ENCODE measurements around the gene PLAGL2. TPM values are rescaled to one million over a fixed set of nuclear protein-coding genes. Genes with fewer than 3 reads are reported as not detected.
"Not testable (repeated sequence)": the region's sequence is repeated elsewhere in the genome, so short reads cannot be mapped to it uniquely, and the experiment has no call there.

The PLAGL2 gene
- total RNA-seq, 1 experiment from 2014 or later, result 40.4 TPM

DNA sequence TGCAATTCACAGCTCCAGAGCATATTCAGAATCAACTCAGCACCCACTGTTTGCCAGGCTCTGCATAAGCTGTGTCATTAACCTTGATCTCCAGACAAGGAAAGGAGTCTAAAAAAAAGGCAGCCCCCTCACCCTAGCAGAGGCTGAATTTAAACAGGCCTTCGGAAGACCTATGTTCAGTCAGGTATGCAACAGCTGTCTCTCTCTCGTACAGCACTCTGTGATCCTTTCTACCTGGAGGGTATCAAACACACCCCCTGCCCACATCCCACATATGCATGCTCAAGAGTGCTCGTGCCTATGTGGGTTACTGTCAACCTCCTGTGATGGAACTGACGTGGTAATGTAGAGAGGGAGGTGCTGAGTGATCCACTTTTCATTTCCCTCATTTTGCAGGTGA, 8.5 kb downstream of the PLAGL2 start:
- DNase-seq (ENCODE audit: low spot score), result no peak
- TF ChIP-seq CTCF (conservative IDR thresholded peaks at IDR 0.05; ENCODE audit: low read depth, low read length) (no peak), EZH2 (IDR thresholded peaks at IDR 0.05; ENCODE audit: borderline replicate concordance, low read depth, low read length, poor library complexity, severe bottlenecking) (no peak)
- H3K4me3 ChIP-seq (ENCODE audit: low read depth, low read length, poor library complexity, severe bottlenecking), result no peak overlapping the region
- no TSS peak for BruUV-seq (replicated peaks)
- intact Hi-C loops (cut with micrococcal nuclease; ENCODE audit: unreplicated experiment), result no loop called here
- CTCF ChIA-PET, result no interaction called here
- H3K36me3 ChIP-seq (ENCODE audit: insufficient read depth, low read length, poor library complexity, severe bottlenecking), result peaks cover 67% of the 10 kb centered on the region
- no peak overlapping the region for H3K27ac ChIP-seq (ENCODE audit: low read depth, low read length, poor library complexity, severe bottlenecking)
- H3K9me3 ChIP-seq (ENCODE audit: low read depth, low read length, poor library complexity, severe bottlenecking), result no peaks in the 10 kb centered on the region
- no peaks in the 10 kb centered on the region for H3K27me3 ChIP-seq (replicated peaks; ENCODE audit: insufficient read depth, low read depth, low read length, poor library complexity)
- peaks cover 3% of the 10 kb centered on the region for H3K4me1 ChIP-seq (ENCODE audit: insufficient read depth, low read length, poor library complexity, severe bottlenecking)
- POLR2A ChIA-PET (ENCODE audit: low non-redundant PET), result interaction anchor here (0.6 kb wide), 1 partner anchor 279 kb away, joined by 3 read pairs; no protein-coding TSS in a partner anchor

- BruUV-seq (replicated peaks); intact Hi-C loops (cut with micrococcal nuclease; ENCODE audit: unreplicated experiment); POLR2A ChIA-PET (ENCODE audit: low non-redundant PET): not testable (repeated sequence)
These were observed 10.4 kb downstream of the PLAGL2 start for GRCh38 chr20:32197136-32197535.

DNA sequence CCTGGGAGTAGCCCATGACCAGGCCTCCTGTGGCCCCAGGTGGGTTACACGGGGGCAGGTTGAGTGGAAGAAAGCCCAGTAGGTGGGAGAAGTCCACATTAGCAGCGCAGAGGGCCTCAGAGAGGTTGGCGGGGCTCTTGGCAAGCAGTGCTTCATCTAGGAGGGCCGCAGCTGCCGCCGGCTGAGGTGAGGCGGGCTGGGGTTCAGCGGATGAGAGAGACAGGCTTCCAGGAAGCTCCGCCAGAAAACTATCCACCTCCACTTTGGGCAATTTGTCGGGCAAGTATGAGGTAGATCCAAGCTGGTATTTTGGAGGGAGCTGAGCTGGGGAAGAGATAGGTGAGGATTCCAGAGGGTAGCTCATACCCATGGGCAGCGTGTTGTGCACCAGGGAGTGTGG, 10.9 kb downstream of the PLAGL2 start:
- POLR2A ChIA-PET (ENCODE audit: low non-redundant PET); H3K27ac ChIP-seq (ENCODE audit: low read depth, low read length, poor library complexity, severe bottlenecking); H3K4me1 ChIP-seq (ENCODE audit: insufficient read depth, low read length, poor library complexity, severe bottlenecking); intact Hi-C loops (cut with micrococcal nuclease; ENCODE audit: unreplicated experiment); H3K9me3 ChIP-seq (ENCODE audit: low read depth, low read length, poor library complexity, severe bottlenecking); DNase-seq (ENCODE audit: low spot score); H3K4me3 ChIP-seq (ENCODE audit: low read depth, low read length, poor library complexity, severe bottlenecking); CTCF ChIA-PET; H3K27me3 ChIP-seq (replicated peaks; ENCODE audit: insufficient read depth, low read depth, low read length, poor library complexity); BruUV-seq (replicated peaks): not testable (repeated sequence)
- H3K36me3 ChIP-seq (ENCODE audit: insufficient read depth, low read length, poor library complexity, severe bottlenecking), result peaks cover 57% of the 10 kb centered on the region

More at GRCh38 chr20:32197136-32197535, 10.4 kb downstream of the PLAGL2 start:
- H3K4me1 ChIP-seq (ENCODE audit: insufficient read depth, low read length, poor library complexity, severe bottlenecking); H3K27me3 ChIP-seq (replicated peaks; ENCODE audit: insufficient read depth, low read depth, low read length, poor library complexity); H3K27ac ChIP-seq (ENCODE audit: low read depth, low read length, poor library complexity, severe bottlenecking); H3K4me3 ChIP-seq (ENCODE audit: low read depth, low read length, poor library complexity, severe bottlenecking); DNase-seq (ENCODE audit: low spot score); H3K9me3 ChIP-seq (ENCODE audit: low read depth, low read length, poor library complexity, severe bottlenecking); CTCF ChIA-PET: not testable (repeated sequence)
- H3K36me3 ChIP-seq (ENCODE audit: insufficient read depth, low read length, poor library complexity, severe bottlenecking), result peaks cover 63% of the 10 kb centered on the region

GRCh38 chr20:32195581-32195980, 12.0 kb downstream of the PLAGL2 start:
- no peaks in the 10 kb centered on the region for H3K27me3 ChIP-seq (replicated peaks; ENCODE audit: insufficient read depth, low read depth, low read length, poor library complexity)
- no peak for DNase-seq (ENCODE audit: low spot score)

More at GRCh38 chr20:32195581-32195980, 12.0 kb downstream of the PLAGL2 start:
- BruUV-seq (replicated peaks), result no TSS peak
- H3K36me3 ChIP-seq (ENCODE audit: insufficient read depth, low read length, poor library complexity, severe bottlenecking), result peaks cover 47% of the 10 kb centered on the region
- no peaks in the 10 kb centered on the region for H3K4me1 ChIP-seq (ENCODE audit: insufficient read depth, low read length, poor library complexity, severe bottlenecking)
- POLR2A ChIA-PET (ENCODE audit: low non-redundant PET), result no interaction called here
- intact Hi-C loops (cut with micrococcal nuclease; ENCODE audit: unreplicated experiment), result no loop called here
- CTCF ChIA-PET, result no interaction called here
- TF ChIP-seq CTCF (conservative IDR thresholded peaks at IDR 0.05; ENCODE audit: low read depth, low read length), result no peak
- TF ChIP-seq EZH2 (IDR thresholded peaks at IDR 0.05; ENCODE audit: borderline replicate concordance, low read depth, low read length, poor library complexity, severe bottlenecking), result no peak
- H3K27ac ChIP-seq (ENCODE audit: low read depth, low read length, poor library complexity, severe bottlenecking), result no peak overlapping the region
- H3K9me3 ChIP-seq (ENCODE audit: low read depth, low read length, poor library complexity, severe bottlenecking), result no peaks in the 10 kb centered on the region
- no peak overlapping the region for H3K4me3 ChIP-seq (ENCODE audit: low read depth, low read length, poor library complexity, severe bottlenecking)

Measured in A673 (cell line).